LNCaP clone FGC (cell line): Measurements from ENCODE around the gene C2CD2.

ENCODE experiments used
- DNase-seq: peaks from one replicate; pipeline ENCODE4 v3.0.0-alpha.2; 2011; ENCODE audit warnings: low read depth
- H3K4me3 ChIP-seq: 2 replicates; pipeline ENCODE4 v1.5.1; 2011; ENCODE audit warnings: mild to moderate bottlenecking, low read depth, low read length, control low read depth
- CTCF ChIP-seq: IDR thresholded peaks from 2 replicates; pipeline ENCODE4 v1.5.1; 2012; ENCODE audit warnings: mild to moderate bottlenecking; ENCODE audit not compliant: control insufficient read depth, insufficient read depth; ENCODE audit errors: extremely low read depth

The C2CD2 gene

GRCh38 chr21:41903559-41904351 is 50.1 kb downstream of the C2CD2 start:
- H3K4me3 ChIP-seq, result no peak overlapping the region
- no peak for TF ChIP-seq CTCF
- no peak for DNase-seq

GRCh38 chr21:41902946-41903345 is 50.9 kb downstream of the C2CD2 start:
- no peak for DNase-seq
- TF ChIP-seq CTCF, result no peak
- no peak overlapping the region for H3K4me3 ChIP-seq

- no peak for DNase-seq
- TF ChIP-seq CTCF, result no peak
- no peak overlapping the region for H3K4me3 ChIP-seq
Observed at GRCh38 chr21:41901782-41902181, 52.0 kb downstream of the C2CD2 start.

- no peak overlapping the region for H3K4me3 ChIP-seq
- DNase-seq, result no peak
- TF ChIP-seq CTCF, result no peak
Observed at GRCh38 chr21:41901099-41901498, 52.7 kb downstream of the C2CD2 start.

- TF ChIP-seq CTCF, result no peak
- no peak for DNase-seq
- H3K4me3 ChIP-seq, result no peak overlapping the region
Observed at GRCh38 chr21:41900401-41900800, 53.4 kb downstream of the C2CD2 start.

GRCh38 chr21:41899426-41900202 is 54.2 kb downstream of the C2CD2 start:
- TF ChIP-seq CTCF, result no peak
- no peak for DNase-seq

More at GRCh38 chr21:41899426-41900202, 54.2 kb downstream of the C2CD2 start:
- H3K4me3 ChIP-seq, result no peak overlapping the region
